Left lobe of liver (tissue), 2 donors: Measurements from ENCODE around the gene ARL6IP4. TPM values are rescaled to one million over a fixed set of nuclear protein-coding genes. Genes with fewer than 3 reads are reported as not detected.
A peak's percentile ranks its signal among the peaks of the same experiment; 100 is the strongest.
"Not testable (repeated sequence)": the region's sequence is repeated elsewhere in the genome, so short reads cannot be mapped to it uniquely, and the experiment has no call there.

ENCODE experiments used
- ATAC-seq: fragments of 200-7000 bp; cut with Tn5 transposase; one replicate; pipeline ENCODE4 v1.9.1; 2020; ENCODE audit warnings: mild to moderate bottlenecking, moderate library complexity
- DNase-seq: peaks from one replicate; pipeline ENCODE4 v3.0.0-alpha.2; 2020; ENCODE audit warnings: low spot score
- total RNA-seq: library from RNA; stranded (reverse); gene quantifications from one replicate; pipeline ENCODE4 v1.2.1, GENCODE V29; 2021
- donor health status: DM: no; HTN: no; CAD: no; lungs with moderate emphysema.
- donor health status: DM: no; HTN: yes; CAD: no.

The ARL6IP4 gene
- total RNA-seq: 122 TPM

DNA sequence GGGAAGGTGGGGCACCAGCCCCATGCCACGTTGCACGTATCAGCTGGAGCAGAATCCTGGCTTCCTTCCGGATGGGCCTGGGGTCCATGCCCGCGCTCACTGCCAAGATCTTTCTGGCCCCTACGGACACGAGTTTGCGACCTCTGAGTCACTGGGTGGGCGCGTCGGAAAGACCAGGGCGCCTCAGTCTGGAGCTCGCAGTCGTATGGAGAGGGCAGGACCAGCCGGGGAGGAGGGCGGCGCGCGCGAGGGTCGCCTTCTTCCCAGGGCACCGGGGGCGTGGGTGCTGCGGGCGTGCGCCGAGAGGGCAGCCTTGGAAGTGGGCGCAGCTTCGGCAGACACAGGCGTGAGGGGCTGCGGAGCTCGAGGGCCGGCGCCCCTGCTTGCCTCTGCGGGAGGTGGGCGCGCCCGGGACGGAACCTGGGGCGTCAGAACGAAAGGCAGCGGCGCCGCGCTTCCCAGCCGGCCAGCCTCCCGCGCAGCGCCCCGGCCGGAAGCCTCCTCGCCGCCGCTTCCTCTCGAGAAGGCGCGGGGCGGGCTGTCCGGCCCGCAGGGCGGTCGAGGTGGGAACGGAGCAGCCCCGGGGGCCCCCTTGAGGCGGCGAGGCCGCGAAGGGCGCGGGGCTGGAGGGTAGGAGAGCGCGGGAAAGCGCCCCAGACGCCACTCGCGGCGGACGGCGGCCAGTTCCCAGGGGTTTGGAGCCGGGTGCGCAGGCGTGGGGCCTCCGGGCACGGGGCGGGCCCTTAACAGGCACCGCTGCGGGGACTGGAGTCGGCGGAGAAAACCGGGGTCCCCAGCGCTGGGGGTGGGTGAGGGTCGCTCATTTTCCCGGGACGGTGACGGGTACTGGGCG is at the start of gene ARL6IP4:
TSS of gene ARL6IP4 (plus strand) at position 499 of the 853 bp plus-strand sequence. CDS start 459 bp downstream, outside the sequence.
- peak; percentile 72 for ATAC-seq

DNA sequence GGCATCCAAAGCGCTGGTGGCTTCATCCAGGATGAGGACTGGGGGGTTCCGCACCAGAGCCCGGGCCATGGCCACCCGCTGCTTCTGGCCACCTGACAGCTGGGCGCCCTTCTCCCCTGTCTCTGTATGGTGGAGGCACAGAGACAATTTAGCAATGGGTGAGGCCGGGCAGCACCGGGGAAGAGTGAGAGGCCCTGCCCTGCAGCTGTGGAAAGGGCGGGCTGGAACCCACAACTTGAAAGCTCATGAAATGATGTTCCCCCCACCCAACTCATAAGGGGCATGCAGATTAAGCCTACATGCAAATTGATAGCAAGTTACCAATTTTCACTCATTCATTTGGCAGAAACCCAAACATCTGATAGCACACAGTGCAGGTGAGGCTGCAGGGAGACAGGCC is 48.3 kb upstream of the ARL6IP4 start:
- DNase-seq: no peak
- ATAC-seq: no peak

More for the DNA sequence above, at the start of gene ARL6IP4:
- no peak for DNase-seq

DNA sequence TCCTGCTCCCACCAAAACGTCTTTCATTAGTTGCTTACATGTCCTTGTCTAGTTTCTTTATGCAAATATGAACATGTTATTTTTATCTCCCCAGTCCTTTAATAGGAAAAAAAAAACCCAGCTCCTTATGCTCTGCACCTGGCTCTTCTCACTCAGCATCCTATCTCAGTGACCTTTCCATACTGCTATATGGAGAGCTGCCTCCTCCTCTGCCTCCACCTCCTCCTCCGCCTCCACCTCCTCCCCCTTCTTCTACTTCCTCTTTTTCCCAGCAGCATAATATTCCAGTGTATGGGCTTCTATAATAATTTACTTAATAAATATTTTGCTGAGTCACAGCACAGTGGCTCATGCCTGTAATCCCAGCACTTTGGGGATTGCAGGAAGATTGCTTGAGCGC is 45.8 kb upstream of the ARL6IP4 start:
- ATAC-seq (no peak), DNase-seq (no peak)

DNA sequence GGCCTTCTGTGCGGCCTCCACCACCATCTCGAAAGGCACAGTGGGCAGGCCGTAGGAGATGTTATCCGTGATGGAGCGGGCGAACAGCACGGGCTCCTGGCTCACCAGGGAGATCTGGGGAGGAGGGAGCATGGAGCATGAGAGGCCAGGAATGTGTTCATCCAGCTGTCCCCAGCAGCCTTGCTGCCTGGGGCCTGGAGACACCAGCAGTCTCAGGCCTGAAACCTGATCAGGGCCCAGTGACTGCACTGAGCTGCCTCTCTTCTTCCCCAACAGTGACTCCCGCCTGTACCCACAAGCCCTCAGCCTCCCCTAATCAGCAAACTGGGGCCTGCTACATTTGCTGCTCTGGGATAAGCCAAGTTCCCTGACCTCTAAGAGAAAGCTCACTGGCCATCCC is 45.2 kb upstream of the ARL6IP4 start:
- ATAC-seq (no peak), DNase-seq (no peak)

DNA sequence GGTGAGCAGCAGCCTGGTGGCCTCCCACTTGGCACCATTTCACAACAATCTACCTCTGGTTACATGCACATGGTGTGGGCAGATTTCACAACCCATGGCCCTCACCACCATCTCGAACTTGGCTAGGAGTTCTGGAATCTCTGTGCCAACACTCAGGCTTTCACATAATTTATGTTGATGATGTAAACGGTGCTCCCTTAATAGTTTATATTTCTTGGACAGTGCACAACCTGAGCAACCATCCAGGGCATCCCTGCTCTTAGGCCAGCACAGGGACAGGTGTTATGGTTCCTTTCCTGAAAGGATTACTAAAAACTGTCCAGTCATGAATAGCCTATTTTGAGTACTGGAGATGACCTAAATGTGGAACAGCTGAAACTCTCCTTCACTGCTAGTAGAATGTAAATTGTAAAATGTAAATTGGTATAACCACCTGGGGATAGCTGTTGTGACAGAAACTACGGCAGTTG is 42.8 kb upstream of the ARL6IP4 start:
- DNase-seq (peak; percentile 75), ATAC-seq (peak; percentile 87)

DNA sequence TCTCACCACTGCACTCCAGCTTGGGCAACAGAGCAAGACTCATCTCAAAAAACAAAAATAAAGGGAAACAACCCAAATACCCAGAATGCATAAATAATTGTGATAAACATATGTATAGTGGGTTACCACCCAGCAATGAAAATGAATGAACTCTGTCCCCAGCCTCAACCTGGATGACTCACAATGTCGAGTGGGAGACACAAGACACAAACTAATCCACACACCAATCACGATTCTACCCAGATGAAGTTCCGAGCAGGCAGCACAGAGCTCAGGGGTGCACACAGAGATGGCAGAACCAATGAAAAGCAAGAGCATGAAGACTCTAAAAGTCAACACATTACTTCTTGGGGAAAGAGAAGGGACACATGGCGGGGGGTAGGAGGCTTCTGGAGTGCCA is 41.4 kb upstream of the ARL6IP4 start:
- ATAC-seq: no peak

DNA sequence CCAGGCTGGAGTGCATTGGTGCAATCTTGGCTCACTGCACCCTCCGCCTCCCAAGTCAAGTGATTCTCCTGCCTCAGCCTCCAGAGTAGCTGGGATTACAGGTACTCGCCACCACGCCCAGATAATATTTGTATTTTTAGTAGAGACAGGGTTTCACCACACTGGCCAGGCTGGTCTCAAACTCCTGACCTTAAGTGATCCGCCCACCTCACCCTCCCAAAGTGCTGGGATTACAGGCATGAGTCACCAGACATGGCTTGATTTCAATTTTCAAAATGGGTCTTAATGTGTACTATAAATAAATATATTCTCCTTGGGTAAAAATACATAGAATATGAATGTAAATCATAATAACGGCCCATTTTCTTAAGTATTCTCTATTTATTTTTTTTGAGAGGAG is 39.1 kb upstream of the ARL6IP4 start:
- ATAC-seq, DNase-seq: not testable (repeated sequence)

More for the DNA sequence above, 41.4 kb upstream of the ARL6IP4 start:
- DNase-seq: no peak

DNA sequence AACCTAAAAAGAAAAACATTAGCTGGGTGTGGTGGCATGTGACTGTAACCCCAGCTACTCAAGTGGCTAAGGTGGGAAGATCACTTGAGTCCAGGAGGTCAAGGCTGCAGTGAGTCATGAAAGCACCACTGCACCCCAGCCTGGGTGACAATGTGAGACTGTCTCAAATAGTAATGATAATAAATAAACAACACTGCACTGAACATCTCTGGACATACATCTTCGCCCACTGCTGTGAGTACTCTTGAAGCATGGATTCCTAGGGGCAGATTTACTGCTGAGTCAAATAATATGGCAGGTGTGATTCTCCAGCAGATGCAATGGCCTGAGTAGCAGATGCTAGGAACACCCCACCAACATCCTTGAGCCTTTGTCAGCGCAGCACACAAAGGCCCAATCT is 37.8 kb upstream of the ARL6IP4 start:
- ATAC-seq (no peak), DNase-seq (no peak)

DNA sequence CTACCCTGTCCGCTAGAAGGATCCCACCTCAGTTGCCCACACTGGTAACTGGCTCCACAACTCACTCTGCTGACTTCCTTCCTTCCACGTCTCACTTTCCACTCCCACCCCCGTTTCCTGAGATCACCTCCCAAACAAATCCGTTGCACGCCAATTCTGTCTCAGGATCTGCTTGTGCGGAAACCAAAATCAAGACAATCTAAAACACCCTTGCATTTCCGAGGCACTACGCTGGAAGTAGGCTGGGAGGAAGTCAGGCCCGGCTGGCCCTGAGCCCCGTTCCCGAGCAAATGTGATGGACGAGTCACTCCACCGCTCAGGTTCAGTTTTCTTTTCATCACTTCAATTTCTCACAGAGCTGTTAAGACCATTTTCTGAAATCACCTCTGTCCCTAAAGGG is 37.3 kb upstream of the ARL6IP4 start:
- ATAC-seq: peak; percentile 13
- no peak for DNase-seq

DNA sequence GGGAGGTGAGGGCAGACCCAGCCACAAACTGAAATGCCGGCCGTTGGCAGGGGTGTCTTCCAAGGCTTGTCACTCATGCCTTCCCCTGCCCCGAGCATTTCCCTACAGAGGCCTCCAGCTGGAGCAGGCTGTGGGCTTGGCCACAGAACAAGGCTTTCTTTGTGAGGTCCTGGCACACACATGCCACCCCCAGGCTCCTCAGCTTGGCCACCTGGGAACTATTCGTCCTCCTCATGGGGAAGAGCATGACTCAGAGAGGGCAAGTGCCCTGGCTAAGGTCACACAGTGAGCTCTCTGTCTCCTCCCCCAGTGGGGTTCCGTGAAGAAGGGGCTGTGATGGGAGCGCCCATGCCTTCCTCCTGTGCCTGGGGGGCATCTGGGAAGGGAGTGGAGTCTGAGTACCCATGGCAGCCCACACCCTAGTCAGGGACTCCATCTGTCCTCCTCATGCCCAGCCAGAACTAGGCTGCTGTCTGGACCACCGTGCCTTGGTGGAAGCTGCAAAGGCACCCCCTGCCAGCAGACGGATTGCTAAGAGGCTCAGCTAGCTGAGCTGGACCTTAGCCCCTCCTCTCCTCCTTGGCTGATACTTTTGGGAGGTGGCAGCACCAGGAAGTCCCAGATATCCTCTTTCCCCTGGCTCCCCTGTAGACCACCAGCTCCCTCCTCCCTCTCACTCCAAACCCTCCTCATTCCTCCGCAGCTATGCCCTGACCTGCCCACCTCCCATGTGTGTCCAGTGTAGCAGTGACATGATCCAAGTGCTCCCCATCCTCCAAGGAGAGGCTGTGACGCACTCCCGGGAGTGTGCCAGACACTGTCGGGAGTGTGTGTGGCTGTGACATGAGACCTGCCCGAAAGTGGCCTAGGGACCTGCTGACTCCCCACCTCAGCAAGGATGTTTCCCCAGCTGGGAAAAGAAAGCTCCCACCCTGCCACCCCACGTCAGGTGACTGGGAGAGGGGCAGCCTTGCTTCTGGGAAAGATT is 35.6 kb upstream of the ARL6IP4 start:
- ATAC-seq: no peak
- no peak for DNase-seq

DNA sequence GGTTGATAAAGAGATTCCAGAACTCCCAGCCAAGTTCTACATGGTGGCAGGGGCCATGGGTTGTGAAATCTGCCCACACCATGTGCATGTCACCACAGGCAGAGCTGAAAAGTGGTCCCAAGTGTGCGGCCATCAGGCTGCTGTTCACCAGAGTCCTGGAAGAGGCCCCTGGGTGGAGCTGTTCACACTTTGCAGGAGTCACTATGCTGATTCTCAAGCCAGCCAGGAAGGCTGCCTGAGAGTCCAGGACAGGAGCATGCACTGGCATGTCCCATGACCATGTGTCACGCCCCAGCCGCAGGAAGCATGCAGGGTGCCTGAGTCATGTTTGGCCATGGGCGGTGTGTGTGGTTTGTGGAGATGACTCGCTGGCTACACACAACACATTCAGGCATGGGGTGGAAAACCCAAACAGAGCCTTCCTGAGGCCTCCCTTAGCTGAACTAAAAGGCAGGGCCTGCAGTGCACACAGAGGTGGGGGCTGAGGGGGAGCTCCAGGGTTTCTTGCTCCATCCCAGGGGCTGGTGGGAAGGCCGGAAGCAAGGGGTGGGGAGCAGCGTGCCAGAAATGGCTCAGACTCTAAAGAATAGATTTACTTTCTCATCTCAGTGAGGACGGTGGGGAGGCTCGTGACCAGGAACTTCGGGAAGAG is 33.7 kb upstream of the ARL6IP4 start:
- DNase-seq: peak; percentile 58
- ATAC-seq: peak; percentile 58

DNA sequence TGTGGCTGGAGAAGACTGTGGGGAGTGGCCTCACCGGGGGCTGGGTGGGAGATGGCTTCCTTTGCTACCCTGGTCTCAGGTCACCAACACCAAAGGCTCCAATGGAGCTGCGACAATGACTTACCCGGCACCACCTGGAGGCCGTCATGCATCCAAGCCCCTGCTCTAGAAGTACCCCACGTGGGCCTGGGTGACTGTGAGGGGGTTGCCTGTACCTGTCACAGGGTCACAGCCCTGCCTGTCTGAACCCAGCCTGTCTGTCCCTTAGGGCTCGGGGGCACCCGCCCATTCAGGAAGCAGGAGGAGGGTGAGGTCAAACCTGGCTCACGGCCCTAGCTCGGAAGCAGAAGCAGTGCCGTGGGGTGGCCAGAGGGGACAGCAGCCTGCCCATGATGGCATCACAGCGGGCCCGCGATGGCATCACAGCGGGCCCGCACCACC is 33.1 kb upstream of the ARL6IP4 start:
- ATAC-seq (peak; percentile 4), DNase-seq (no peak)

DNA sequence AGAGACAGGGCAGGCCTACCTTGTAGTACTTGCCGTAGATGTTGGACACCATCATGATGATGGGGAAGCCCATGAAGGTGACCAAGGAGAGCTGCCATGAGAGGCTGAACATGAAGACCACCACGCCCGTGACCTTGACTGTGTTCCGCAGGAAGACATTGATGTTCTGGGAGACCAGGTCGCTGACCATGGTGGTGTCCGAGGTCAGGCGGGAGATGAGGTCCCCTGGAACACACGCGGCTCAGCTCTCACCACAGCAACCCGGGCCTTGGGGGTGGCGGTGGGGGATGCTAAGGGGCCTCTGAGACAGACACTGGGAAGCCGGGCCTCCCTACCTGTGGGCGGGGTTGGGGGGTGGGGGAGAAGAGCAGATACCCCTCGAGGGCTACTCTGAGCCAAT is 31.9 kb upstream of the ARL6IP4 start:
- no peak for ATAC-seq
- DNase-seq: no peak

DNA sequence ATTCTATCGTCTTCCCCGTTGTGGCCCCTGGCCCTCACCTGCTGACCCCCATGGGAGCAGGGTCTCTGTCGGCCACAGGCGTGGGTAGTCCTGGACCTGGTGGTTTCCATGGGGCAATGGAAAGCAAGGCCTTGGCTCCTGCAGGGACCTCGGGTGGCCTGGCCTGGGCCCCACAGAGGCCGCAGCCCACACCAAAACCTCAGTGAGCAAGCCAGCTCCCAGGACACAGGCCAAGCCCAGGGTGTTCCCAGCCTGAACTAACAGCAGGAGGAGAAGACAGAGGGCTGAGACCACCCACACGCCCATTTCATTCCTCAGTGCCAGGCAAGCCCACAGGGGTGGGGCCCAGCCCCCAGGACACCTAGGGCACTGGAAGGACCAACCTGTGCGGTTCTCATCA is 31.1 kb upstream of the ARL6IP4 start:
- ATAC-seq: no peak

DNA sequence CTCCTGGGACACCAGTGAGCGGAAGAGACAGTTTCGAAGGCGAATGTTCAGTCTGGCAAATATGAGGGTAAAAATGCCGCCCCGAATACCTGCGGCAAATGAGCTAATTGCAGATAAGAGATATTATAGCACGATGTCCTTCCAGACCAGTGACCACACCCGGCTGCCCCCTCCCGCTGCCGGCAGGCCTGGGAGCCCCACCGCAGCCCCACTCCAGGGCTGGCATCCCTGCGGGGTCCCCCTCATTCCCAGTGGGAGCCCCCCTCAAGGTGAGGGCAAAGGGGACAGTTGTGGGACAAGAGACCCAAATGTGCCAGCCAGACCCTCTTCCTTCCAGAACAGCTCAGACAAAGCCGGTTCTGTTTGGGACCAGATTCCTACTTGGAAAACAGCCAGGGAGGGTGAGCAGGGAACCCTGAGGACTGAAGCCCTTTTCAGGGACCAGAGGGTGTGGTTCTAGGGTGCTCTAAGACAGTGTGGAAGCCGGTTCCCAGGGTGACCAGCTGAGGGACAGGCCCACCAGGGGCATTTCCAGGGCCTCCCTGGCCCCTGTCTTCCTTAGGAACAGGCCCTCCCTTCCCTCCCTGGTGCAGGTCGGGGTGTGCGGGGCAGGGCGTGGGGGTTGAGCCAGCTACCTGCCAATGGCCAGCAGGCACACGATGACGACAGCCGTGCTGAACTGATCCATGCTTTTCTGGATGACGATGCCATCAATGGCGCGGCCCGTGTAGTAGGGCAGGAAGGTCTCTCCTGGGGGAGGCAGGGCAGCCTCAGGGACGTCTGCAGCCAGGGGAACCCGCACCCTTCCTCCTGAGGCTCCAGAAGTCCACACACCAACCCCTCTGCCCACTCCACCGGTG is 30.4 kb upstream of the ARL6IP4 start:
- ATAC-seq: no peak

More for the DNA sequence above, 31.1 kb upstream of the ARL6IP4 start:
- no peak for DNase-seq

DNA sequence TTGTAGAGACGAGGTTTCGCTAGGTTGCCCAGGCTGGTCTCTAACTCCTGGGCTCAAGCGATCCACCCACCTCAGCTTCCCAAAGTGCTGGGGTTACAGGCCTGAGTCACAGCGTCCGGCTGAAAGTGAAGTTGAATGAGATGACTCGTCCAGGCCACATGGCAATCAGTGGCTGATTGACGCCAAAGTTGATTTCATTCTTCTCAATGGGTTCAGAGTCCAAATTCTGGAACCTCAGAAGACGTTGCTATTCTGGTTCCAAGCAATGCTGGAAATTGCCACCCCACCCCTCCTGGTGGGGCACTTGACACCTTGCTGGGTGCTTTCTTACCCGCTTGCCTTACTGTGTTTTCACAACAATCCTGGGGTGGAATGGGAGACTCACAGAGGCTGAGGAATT is 29.1 kb upstream of the ARL6IP4 start:
- ATAC-seq: no peak
- no peak for DNase-seq

More for the DNA sequence above, 30.4 kb upstream of the ARL6IP4 start:
- no peak for DNase-seq

DNA sequence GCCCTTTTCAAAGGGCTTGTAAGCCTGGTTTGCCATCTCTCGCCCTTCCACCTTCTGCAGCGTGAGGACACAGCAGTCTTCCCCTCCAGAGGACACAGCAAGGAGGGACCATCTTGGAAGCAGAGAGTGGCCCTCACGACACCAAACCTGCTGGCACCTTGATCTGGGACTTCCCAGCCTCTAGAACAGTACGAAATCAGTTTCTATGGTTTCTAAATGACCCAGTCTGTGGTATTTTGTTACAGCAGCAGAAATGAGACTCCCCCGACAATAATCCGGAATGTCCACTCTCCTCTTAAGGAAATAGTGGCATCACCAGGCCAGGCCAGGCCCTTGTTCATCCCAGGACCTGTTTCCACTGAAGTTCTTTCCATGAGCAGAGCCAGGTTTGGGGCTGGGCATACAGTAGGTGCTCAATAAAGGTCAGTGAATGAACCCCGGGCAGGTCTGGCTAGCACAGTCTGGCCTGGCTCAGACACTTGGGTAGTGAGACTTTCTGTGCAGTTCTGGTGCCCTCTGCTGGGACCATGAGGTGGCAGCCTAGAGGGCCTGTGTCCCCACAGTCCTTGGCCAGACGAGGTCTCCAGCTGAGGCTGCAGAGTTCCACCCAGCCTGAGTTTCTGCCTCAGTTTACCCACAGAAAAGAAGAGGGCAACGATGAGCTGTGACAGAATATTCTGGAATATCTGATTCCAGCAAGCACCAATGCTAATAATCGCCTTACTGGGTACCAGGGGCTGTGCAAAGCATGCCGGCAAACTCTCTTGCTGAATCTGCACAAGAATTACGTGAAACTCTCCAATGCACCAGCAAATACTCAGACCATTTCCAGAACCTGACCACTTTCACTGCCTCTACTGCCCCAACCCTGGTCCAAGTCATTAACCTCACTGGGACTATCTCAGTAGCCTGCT is 28.2 kb upstream of the ARL6IP4 start:
- ATAC-seq (peak; percentile 99), DNase-seq (peak; percentile 79)

DNA sequence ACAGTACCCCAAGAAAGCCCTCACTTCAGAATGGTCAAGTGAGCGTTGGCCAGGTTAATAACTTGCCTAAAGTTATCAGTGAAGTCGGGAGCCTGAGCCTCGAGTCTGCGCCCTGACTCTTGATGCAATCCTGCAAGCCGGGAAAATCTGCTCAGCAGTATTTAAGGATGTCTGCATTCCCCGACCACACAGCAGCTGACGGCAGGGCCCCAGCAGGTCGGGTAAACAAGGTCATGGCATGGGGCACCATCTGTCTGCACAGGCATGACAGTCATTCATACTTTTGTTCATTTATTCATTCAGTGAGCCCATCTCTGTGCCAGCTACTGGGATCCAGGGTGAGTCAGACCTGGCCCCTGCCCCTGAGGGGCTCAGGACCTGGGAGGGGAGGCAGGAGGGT is 25.3 kb upstream of the ARL6IP4 start:
- DNase-seq (no peak), ATAC-seq (no peak)

DNA sequence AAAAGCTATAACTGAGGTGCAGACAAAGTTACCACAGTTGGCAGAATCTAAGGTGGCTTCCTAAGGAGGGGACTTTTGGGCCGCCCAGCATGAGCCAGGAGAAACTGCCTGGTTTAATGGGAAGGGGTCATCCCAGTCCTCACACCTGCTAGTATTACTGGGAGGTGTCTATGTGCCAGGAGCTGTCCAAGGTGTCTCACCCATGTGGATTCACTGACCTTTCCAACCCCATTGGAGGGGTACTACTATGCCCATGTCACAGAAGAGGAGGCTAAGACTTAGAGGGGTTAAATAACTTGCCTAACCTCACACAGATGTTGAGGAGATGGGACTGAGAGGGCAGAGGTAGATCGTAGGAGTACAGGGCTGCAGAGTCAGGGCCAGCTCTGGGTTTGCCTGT is 24.4 kb upstream of the ARL6IP4 start:
- no peak for DNase-seq
- no peak for ATAC-seq
